GM21737 (cell line): Measurements from ENCODE around the gene PLA1A.
A peak's percentile ranks its signal among the peaks of the same experiment; 100 is the strongest.
"Not testable (repeated sequence)": the region's sequence is repeated elsewhere in the genome, so short reads cannot be mapped to it uniquely, and the experiment has no call there.

Experiments used
- ATAC-seq: cut with Tn5 transposase; IDR thresholded peaks from one replicate; pipeline ENCODE4 v1.9.1; 2021; ENCODE audit warnings: mild to moderate bottlenecking, moderate library complexity; ENCODE audit not compliant: unreplicated experiment

The PLA1A gene

GRCh38 chr3:119660474-119661440, 63.1 kb downstream of the PLA1A start, which contains the start of gene POPDC2:
Gene POPDC2 (minus strand): TSS chr3:119660589. CDS start chr3:119660423, 166 bp downstream.
- no peak for ATAC-seq

- ATAC-seq = no peak
Observed at GRCh38 chr3:119662604-119663373, 65.1 kb downstream of the PLA1A start.

GRCh38 chr3:119663885-119664284, 66.2 kb downstream of the PLA1A start:
- ATAC-seq = no peak

- ATAC-seq = no peak
Observed at GRCh38 chr3:119664370-119664769, 66.7 kb downstream of the PLA1A start.

DNA sequence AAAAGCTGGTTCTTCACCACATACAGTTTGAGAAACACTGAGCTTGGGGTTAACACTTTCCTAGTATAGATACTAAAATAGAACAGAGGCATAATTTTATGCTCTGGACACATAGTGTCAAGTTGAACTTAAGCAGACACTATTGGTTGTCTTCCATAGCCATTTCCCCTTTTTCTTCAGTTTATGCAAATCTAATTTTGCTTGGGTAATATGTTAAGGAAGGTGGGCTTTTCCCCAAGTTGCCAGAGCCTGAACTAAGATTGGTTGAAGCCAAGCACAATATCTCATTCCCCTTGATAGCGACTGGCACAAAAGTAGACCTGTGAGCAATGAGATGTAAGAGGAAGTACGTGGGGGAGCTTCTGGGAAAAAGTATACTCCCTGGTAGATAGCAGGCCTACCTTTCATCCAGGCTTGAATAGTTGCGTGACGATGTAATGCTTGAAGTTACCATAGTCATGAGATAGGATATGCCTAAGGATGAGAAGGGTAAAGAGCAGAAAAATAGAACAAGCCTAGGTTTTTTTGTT, 67.2 kb downstream of the PLA1A start:
- ATAC-seq = no peak

- ATAC-seq = no peak
Observed at GRCh38 chr3:119665954-119666559, 68.4 kb downstream of the PLA1A start.

DNA sequence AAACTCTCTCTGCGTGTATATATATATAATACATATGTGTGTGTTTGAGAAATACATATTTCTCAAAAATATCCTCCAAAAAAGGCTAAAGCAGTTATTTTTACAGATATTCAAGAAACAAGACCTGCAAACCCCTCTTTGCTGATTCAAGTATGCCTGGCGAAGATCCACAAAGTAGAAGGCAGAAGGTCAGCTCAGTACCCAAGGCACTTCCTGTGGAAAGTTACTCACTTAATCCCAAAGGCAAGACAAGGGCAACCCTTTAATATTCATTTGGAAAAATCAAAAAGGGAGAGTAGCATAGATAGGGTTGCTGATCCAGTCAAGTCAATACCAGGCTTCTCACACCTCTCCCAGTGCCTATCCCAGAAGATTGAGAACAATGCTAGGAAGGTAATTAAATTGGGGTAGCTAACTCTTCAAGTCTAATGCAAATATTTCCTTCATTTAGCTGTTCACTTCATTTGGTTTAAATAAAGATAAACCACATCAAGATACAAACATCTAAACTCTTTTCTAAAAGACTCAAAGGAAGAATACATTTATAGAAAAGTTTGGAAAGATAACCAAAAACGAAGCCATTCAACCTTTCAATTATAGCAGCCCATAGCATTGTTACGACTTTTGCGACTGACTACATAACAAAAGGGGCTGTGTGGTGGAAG, 72.4 kb downstream of the PLA1A start:
- no peak for ATAC-seq

GRCh38 chr3:119672776-119673175, 75.1 kb downstream of the PLA1A start:
- ATAC-seq = no peak

DNA sequence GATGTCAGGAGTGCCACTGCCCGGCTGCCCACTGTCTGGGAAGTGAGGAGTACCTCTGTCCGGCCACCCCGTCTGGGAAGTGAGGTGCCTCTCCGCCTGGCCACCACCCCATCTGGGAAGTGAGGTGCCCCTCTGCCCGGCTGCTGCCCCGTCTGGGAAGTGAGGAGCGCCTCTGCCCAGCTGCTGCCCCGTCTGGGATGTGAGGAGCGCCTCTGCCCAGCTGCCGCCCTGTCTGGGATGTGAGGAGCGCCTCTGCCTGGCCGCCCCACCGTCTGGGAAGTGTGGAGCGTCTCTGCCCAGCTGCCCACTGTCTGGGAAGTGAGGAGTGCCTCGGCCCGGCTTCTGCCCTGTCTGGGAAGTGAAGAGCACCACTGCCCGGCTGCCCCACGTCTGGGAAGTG, 76.2 kb downstream of the PLA1A start:
- no peak for ATAC-seq

- no peak for ATAC-seq
Observed at GRCh38 chr3:119675188-119675874, 77.6 kb downstream of the PLA1A start.

DNA sequence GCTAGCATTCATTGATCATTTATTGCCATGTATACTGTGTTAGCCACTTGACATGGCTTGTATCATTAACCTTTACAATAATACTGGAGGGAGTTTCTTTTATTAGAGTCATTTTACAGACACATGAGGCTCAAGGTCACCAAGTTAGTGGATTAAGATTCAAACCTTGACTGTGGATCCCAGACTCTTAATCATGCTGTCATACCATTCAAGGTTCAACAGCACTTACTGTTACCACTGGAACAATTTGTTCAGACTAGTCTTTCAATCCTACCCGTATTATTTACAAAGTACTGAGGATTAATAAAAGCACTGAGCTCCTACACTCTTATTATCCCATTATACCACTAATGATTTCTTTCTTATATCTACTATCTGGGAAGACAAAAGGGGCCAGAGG, 78.3 kb downstream of the PLA1A start:
- no peak for ATAC-seq

DNA sequence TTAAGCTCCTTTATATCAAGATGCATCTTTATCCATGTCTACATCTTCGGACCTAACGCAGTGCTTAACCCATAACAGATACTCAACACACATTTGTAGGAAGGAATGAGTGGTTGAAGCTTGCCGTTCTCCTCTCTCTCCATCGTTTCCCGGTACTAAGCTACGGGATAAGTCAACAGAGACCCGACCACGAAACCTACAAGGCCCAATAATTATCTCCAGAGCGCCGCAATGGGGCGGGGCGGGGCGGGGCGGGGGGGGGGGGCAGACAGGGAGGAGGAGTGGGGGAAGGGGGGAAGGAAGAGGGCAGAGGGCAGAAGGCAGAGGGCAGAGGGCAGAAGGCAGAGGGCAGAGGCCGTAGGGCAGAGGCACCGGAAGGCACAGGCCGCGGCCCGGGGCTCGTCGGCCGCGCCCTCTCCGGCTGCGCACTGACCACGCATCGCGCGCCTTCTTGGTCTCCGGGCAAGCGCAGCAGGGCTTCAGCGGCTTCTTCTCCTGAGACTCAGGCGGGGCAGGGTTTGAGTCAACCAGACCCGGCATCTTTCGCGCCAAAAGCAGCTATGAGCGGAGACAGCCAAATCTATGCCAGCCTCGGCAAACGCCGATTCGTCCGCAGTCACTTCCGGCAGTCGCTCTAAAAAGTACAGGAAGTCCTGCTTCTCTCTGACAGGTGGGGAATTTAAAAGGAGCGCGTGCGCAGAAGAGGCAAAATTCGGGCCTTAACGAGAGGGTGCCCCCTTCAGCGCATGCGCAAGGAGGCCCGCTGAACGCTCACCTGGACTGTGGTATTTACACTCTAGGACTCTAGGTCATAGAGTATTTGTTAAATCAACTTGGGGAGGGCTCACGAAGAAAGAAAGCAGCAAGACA, 79.3 kb downstream of the PLA1A start, which contains the start of gene COX17:
Gene COX17, minus strand, starts transcription at position 636 of the 870 bp plus-strand sequence. Its CDS starts 96 bp downstream, at position 540.
- peak; percentile 84 for ATAC-seq

GRCh38 chr3:119677641-119677934, 79.9 kb downstream of the PLA1A start:
- no peak for ATAC-seq

GRCh38 chr3:119678209-119678608, 80.5 kb downstream of the PLA1A start:
- ATAC-seq = not testable (repeated sequence)
